ENCODE measurements around the gene COPG1.

Gene COPG1

GRCh38 chr3:129316248-129317013, 67.0 kb downstream of the COPG1 start:
- TF ChIP-seq CTCF (IDR thresholded peaks at IDR 0.05), result peak; percentile 13
- Histone ChIP-seq H3K27ac (peak overlapping the region; percentile 73), H3K4me1 (ENCODE audit: control insufficient read depth in 1 of 2, insufficient read depth in 1 of 2, low read depth in 1 of 2, low read length in 1 of 2) (peaks cover 27 to 30% of the 10 kb centered on the region in 2 experiments), H3K9me3 (no peaks in the 10 kb centered on the region), H3K4me3 (ENCODE audit: low read depth in 1 of 2, low read length in 1 of 2) (peak overlapping the region; percentile 75 to 86), H3K36me3 (no peaks in the 10 kb centered on the region), H3K27me3 (no peaks in the 10 kb centered on the region)

- no peak for TF ChIP-seq CTCF (IDR thresholded peaks at IDR 0.05)
- H3K4me1 ChIP-seq (ENCODE audit: control insufficient read depth in 1 of 2, insufficient read depth in 1 of 2, low read depth in 1 of 2, low read length in 1 of 2), result peaks cover 27 to 30% of the 10 kb centered on the region in 2 experiments
- no peak overlapping the region for H3K27ac ChIP-seq
- H3K4me3 ChIP-seq (ENCODE audit: low read depth in 1 of 2, low read length in 1 of 2), result peak overlapping the region; percentile 75 to 86
- H3K9me3 ChIP-seq, result no peaks in the 10 kb centered on the region
- H3K27me3 ChIP-seq, result no peaks in the 10 kb centered on the region
- H3K36me3 ChIP-seq, result no peaks in the 10 kb centered on the region
These were observed 67.8 kb downstream of the COPG1 start for GRCh38 chr3:129317014-129317771.

GRCh38 chr3:129317848-129318247, 68.4 kb downstream of the COPG1 start:
- Histone ChIP-seq H3K9me3 (no peaks in the 10 kb centered on the region), H3K36me3 (no peaks in the 10 kb centered on the region), H3K27me3 (no peaks in the 10 kb centered on the region), H3K4me1 (ENCODE audit: control insufficient read depth in 1 of 2, insufficient read depth in 1 of 2, low read depth in 1 of 2, low read length in 1 of 2) (peaks cover 27 to 30% of the 10 kb centered on the region in 2 experiments), H3K4me3 (ENCODE audit: low read depth in 1 of 2, low read length in 1 of 2) (no peak overlapping the region), H3K27ac (no peak overlapping the region)
- TF ChIP-seq CTCF (IDR thresholded peaks at IDR 0.05), result no peak

GRCh38 chr3:129318921-129319320, 69.5 kb downstream of the COPG1 start:
- no peaks in the 10 kb centered on the region for H3K9me3 ChIP-seq
- no peak for TF ChIP-seq CTCF (IDR thresholded peaks at IDR 0.05)
- H3K4me1 ChIP-seq (ENCODE audit: control insufficient read depth in 1 of 2, insufficient read depth in 1 of 2, low read depth in 1 of 2, low read length in 1 of 2), result peaks cover 20 to 25% of the 10 kb centered on the region in 2 experiments
- H3K27me3 ChIP-seq, result no peaks in the 10 kb centered on the region
- H3K27ac ChIP-seq, result no peak overlapping the region
- no peaks in the 10 kb centered on the region for H3K36me3 ChIP-seq
- H3K4me3 ChIP-seq (ENCODE audit: low read depth in 1 of 2, low read length in 1 of 2), result no peak overlapping the region

- Histone ChIP-seq H3K9me3 (no peaks in the 10 kb centered on the region), H3K27me3 (no peaks in the 10 kb centered on the region), H3K27ac (no peak overlapping the region), H3K36me3 (no peaks in the 10 kb centered on the region), H3K4me3 (ENCODE audit: low read depth in 1 of 2, low read length in 1 of 2) (no peak overlapping the region), H3K4me1 (ENCODE audit: control insufficient read depth in 1 of 2, insufficient read depth in 1 of 2, low read depth in 1 of 2, low read length in 1 of 2) (peaks cover 11 to 12% of the 10 kb centered on the region in 2 experiments)
- TF ChIP-seq CTCF (IDR thresholded peaks at IDR 0.05), result no peak
These were observed 70.9 kb downstream of the COPG1 start for GRCh38 chr3:129320261-129320660.
